ENCODE measurements around the gene DSCAML1. TPM values are rescaled to one million over a fixed set of nuclear protein-coding genes. Genes with fewer than 3 reads are reported as not detected.

DSCAML1 gene
- total RNA-seq, 1 experiment from 2014 or later: 0.15 TPM

DNA sequence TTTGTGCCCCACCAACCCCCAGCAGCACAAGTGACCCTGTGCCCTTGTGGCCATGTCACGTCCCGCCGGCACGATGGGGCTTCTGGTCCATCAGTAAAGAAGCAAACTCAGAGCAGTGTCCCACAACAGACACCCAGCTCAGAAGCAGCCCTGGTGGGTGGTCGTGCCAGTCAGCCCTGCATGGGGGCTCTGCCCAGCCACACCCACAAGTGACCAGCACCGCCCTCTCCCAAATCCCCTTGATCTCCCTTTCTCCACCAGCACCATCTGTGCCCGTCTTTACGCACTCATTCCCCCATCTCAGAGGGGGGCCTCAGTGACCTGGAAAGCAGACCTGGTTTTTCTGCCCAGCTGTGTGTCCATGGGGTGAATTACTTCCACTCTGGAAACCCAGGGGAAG is 149.1 kb downstream of the DSCAML1 start:
- H3K79me2 ChIP-seq (ENCODE audit: insufficient read depth, low read length): no peaks in the 10 kb centered on the region
- H3K4ac ChIP-seq (ENCODE audit: low read depth, low read length): no peak overlapping the region
- no peak overlapping the region for H2AK5ac ChIP-seq (ENCODE audit: insufficient read length, low read length)
- no peak overlapping the region for H2BK15ac ChIP-seq (ENCODE audit: low read depth, low read length)
- no peak overlapping the region for H4K5ac ChIP-seq (ENCODE audit: insufficient read length, low read depth, low read length)
- no peak overlapping the region for H2AFZ ChIP-seq (ENCODE audit: low read length)
- H4K8ac ChIP-seq (replicated peaks; ENCODE audit: insufficient read length, low read depth, low read length): no peak overlapping the region
- H3K27ac Mint-ChIP-seq: no peak overlapping the region; a peak in 1 of 7 replicates
- peaks cover 6% of the 10 kb centered on the region for H3K27me3 Mint-ChIP-seq (ENCODE audit: low read depth)
- H3K23ac ChIP-seq (ENCODE audit: insufficient read length, low read depth, low read length): no peak overlapping the region
- no peak overlapping the region for H2BK20ac ChIP-seq (ENCODE audit: low read depth, low read length, poor library complexity, severe bottlenecking)
- H3T11ph ChIP-seq (ENCODE audit: low read length): no peak overlapping the region
- H2BK120ac ChIP-seq (ENCODE audit: low read depth, low read length, poor library complexity, severe bottlenecking): no peak overlapping the region
- no peaks in the 10 kb centered on the region for H3K36me3 Mint-ChIP-seq (ENCODE audit: insufficient read depth in 1 of 3, low read depth in 3 of 3)
- H4K20me1 ChIP-seq (ENCODE audit: control insufficient read depth, insufficient read depth, insufficient read length): no peaks in the 10 kb centered on the region
- no peaks in the 10 kb centered on the region for H3K23me2 ChIP-seq (ENCODE audit: insufficient read length, low read depth, low read length, poor library complexity, severe bottlenecking)
- no peak overlapping the region for H3K56ac ChIP-seq (ENCODE audit: insufficient read length, low read depth, low read length)
- no peak overlapping the region for H4K91ac ChIP-seq (ENCODE audit: insufficient read length, low read depth, low read length)
- H3K18ac ChIP-seq (ENCODE audit: insufficient read length, low read depth, low read length): no peak overlapping the region
- no peaks in the 10 kb centered on the region; a peak in 1 of 5 replicates for H3K9me3 Mint-ChIP-seq
- TF ChIP-seq, protein P1, sequence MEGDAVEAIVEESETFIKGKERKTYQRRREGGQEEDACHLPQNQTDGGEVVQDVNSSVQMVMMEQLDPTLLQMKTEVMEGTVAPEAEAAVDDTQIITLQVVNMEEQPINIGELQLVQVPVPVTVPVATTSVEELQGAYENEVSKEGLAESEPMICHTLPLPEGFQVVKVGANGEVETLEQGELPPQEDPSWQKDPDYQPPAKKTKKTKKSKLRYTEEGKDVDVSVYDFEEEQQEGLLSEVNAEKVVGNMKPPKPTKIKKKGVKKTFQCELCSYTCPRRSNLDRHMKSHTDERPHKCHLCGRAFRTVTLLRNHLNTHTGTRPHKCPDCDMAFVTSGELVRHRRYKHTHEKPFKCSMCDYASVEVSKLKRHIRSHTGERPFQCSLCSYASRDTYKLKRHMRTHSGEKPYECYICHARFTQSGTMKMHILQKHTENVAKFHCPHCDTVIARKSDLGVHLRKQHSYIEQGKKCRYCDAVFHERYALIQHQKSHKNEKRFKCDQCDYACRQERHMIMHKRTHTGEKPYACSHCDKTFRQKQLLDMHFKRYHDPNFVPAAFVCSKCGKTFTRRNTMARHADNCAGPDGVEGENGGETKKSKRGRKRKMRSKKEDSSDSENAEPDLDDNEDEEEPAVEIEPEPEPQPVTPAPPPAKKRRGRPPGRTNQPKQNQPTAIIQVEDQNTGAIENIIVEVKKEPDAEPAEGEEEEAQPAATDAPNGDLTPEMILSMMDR (conservative IDR thresholded peaks at IDR 0.05): no peak
- H3K4me3 Mint-ChIP-seq: no peak overlapping the region
- H3K4me1 Mint-ChIP-seq: peaks cover 0 to 14% of the 10 kb centered on the region in 2 experiments; a peak in 2 of 4 replicates
- no peaks in the 10 kb centered on the region for H3K4me1 ChIP-seq (ENCODE audit: insufficient read depth, low read length)
- H3K14ac ChIP-seq (ENCODE audit: insufficient read depth, low read length): no peak overlapping the region
- no peak for DNase-seq
- H2BK5ac ChIP-seq (ENCODE audit: insufficient read length, low read length): no peak overlapping the region
- H3K27ac ChIP-seq (ENCODE audit: insufficient read length, low read depth, low read length): no peak overlapping the region
- no peak overlapping the region for H3K9ac ChIP-seq (ENCODE audit: extremely low read depth, insufficient read length, low read length)
- H3K79me1 ChIP-seq (ENCODE audit: insufficient read depth, low read depth, low read length, poor library complexity, severe bottlenecking): no peaks in the 10 kb centered on the region
- no peak overlapping the region for H2BK12ac ChIP-seq (ENCODE audit: insufficient read length, low read depth, low read length)
- no peaks in the 10 kb centered on the region for H3K27me3 ChIP-seq (ENCODE audit: insufficient read depth, low read length)
- no CpG with 5 or more reads among the region's 8 CpGs for WGBS (ENCODE audit: extremely low coverage, insufficient read length, low lambda C conversion rate)
- H3K9me3 ChIP-seq (ENCODE audit: control insufficient read depth, low read depth, low read length): no peaks in the 10 kb centered on the region
- H3K4me2 ChIP-seq (ENCODE audit: insufficient read depth, insufficient read length, low read length): no peak overlapping the region

All from H9 (cell line).